Measurements from ENCODE around the gene PPARA.
"Not testable (repeated sequence)": the region's sequence is repeated elsewhere in the genome, so short reads cannot be mapped to it uniquely, and the experiment has no call there.

The PPARA gene

GRCh38 chr22:46127556-46127955 lies 22.8 kb upstream of the PPARA start:
- DNase-seq, result no peak

- DNase-seq, result no peak
These were observed 21.7 kb upstream of the PPARA start for GRCh38 chr22:46128606-46129005.

DNA sequence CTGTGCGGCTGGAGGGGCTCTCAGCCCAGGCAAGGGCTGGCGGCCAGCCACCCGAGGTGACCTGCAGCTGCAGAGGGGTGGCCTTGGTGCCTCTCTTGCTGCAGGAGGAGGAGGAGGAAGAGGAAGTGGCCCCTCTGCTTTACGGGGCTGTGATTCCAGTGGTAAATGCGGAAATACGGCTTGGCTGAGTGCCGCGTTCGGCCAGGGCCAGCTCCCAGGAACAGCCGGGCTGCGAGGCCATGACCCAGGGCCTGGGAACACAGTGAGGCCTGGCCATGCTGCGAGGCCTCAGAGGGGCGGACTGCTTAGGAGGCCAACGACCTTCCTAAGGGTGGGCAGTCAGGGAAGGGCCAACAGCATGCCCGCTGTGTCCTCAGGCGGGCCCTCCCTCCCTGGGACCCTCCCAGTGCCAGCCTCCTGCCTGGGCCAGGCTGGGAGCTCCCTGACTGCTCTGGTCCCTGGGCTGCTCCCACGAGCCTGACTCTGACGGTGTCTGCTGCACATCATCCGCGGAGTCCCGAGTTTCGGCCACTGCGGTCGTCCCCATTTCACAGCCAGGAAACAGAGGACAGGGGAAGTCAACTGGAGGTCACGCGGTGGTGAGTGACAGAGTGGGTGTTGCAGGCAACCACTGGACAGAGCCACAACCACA lies 20.8 kb upstream of the PPARA start:
- no peak for DNase-seq

- no peak for DNase-seq
These were observed 19.2 kb upstream of the PPARA start for GRCh38 chr22:46131151-46131587.

DNA sequence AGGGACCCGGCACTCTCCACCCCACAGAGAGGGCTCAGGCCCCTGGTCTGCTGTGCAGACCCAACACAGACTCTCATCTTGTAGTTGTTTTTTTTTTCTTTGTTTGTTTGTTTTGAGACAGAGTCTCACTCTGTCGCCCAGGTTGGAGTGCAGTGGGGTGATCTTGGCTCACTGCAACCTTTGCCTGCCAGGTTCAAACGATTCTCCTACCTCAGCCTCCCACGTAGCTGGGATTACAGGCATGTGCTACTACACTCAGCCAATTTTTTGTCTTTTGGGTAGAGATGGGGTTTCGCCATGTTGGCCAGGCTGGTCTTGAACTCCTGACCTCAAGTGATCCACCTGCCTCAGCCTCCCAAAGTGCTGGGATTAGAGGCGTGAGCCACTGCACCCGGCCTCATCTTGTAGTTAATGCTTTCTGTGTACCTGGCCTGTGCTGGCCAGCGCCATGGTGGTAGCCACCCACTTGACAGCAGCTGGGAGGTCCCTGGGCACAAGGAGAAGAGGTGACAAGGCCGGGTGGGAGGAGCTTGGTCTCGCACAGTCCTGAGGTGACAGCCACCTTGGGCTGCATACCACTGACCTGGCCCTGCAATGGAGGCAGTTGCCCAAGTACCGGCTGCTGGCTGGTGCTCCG lies 18.0 kb upstream of the PPARA start:
- DNase-seq, result not testable (repeated sequence)

GRCh38 chr22:46132830-46133587 lies 17.3 kb upstream of the PPARA start:
- no peak for DNase-seq

- no peak for DNase-seq
These were observed 16.8 kb upstream of the PPARA start for GRCh38 chr22:46133588-46133855.

- no peak for DNase-seq
These were observed 16.1 kb upstream of the PPARA start for GRCh38 chr22:46134111-46134705.

DNA sequence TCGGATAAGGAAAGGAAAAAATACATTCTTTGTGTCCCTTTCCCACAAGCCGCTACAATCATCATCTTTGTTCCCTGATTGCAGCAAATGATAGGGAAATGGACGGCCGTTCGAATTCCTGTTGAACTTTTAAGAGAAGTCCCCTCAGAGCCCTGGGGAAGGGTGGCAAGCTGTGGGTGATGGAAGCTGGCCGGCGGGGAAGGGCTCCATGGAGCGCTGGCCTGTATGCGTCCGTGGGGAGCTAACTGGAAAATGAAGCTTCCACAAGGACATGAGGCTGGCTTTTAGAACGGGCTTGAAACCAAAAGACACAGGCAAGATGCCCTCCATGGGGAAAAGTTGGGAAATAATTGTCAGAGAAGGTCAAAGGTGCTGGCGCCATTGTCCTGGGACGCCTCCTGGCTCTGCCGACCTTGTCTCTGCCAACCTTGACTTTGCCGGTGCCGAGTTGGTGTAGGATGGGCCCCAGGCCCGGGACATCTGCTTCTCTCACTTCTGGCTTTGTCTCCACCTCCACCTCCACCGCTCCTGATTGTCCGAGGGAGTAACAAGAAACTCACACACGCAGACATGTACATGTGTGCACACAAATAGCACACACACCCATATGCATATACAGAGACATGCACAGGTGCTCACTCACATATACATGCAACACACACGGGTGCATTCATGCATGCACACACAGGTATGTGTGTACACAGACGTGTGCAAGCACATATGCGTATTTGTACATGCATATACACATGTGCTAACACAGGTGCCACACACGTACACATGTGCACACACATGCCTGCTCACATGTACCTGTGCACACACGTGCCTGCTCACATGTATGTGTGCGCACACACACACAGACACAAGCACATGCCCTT lies 14.5 kb upstream of the PPARA start:
- no peak for DNase-seq

DNA sequence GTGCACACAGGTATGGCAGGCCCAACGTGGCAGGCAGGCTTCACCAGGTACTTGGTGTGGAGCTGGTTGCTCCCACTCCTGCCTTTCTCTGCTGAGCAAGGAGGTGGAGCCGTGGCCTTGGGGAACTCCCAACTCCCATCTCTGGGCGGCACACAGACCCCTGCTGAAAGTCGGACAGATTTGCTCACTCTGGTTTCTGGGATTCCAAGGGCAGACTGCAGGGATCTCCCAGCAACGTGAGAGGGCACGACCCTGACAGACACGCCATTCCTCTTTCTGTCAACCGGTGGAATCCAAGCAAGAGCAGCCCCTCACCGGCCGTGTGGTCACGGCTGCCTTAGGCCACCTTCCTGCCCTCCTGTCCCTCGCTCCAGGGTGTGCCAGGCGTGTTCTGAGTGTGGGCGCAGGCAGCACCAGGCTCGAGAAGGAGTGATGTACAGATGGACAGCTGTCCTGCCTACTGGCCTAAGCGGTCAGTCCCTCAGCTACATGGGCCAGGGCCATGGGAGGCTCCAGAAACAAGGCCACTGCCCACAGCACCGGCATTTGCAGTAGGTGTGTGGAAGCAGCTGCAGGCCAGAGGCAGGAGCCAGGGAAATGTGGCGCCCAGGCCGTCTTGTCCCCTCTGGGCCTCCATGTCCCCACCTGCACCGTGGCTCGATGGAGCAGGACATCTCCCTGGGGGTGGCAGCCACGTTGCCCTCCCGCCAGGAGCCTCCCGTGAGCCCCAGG lies 13.7 kb upstream of the PPARA start:
- DNase-seq, result no peak

GRCh38 chr22:46137218-46137766 lies 13.0 kb upstream of the PPARA start:
- DNase-seq, result no peak

DNA sequence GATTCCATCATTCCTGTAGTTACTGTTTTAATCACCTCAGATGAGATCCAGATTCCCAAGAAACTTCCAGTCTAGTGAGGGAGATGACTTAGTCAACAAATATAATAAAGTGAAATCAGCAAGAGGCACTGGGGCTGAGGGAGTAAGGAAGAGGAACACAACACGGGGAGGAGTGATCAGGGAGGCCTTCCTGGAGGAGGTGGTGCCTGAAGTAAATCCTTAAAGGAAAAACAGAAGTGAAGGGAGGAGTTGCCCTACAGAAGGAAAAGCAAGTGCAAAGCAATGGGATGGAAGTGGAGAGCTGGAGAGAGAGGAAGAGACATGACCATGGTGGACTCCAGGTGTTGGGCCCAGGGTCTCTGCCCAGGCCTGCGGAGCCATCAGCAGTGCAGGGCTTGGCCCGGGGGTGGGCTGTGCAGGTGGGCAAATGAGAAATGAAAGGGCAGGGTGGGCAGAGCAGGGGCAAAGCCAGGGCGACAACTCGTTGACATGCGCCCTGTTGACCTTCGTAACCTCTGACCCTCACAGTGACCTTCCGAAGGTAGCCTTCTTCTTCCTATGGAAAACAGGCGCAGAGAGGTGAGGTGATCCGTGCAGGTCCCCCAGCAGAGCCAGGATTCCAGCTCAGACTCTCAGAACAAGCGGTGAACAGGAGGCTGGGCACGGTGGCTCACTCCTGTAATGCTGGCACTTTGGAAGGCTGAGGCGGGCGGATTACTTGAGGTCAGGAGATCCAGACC lies 12.1 kb upstream of the PPARA start:
- DNase-seq, result no peak

- not testable (repeated sequence) for DNase-seq
These were observed 10.9 kb upstream of the PPARA start for GRCh38 chr22:46139417-46139816.

- DNase-seq, result no peak
These were observed 10.4 kb upstream of the PPARA start for GRCh38 chr22:46139895-46140350.

DNA sequence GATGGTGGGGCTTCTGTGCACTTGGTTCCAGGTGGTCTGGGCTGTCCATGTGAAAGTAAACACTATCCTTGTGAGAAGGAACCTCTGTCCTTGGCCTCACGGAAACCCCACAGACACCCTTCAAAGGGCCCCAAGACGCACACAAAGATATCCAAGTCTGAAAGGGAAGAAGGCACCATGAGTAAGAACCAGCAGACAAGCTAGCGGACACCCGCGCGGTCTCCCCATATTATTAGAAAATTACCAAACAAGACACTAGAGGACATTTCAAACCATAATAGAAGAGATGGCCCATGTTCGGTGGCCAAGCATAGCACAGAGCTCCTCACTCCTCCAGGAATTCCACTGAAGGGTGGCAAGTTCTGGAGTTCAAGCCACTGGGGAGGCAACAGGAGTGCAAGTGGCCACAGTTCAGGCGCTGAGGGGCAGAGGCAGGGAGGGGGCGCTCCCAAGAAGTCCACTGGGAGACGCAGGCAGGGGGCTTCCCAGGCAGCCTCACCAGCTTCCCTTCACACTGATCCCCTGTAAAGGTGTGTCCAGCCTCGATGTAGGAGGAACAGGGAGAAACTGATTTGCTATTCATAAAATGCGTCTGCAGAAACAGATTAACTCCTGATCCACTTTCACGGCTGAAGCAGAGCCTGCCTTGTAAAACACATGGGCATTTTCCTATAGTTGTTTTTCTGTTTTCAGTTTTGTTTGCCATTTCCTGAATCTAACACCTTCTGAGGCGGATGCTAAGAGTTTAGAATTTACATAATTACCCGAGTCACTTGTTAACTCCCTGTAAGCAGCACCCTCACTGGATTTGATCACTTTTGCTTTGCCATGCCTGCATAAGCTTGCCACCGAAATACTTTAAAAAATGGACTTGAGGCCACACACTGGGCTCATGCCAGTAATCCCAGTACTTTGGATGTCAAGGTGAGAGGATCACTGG lies 9.1 kb upstream of the PPARA start:
- no peak for DNase-seq

GRCh38 chr22:46142548-46143490 lies 7.5 kb upstream of the PPARA start:
- DNase-seq, result no peak

- DNase-seq, result no peak
These were observed 6.7 kb upstream of the PPARA start for GRCh38 chr22:46143491-46144147.

GRCh38 chr22:46145361-46145851 lies 4.9 kb upstream of the PPARA start:
- DNase-seq, result no peak
